ENCODE data around the gene TIMM9.

The TIMM9 gene

GRCh38 chr14:58401587-58401986 lies 25.7 kb downstream of the TIMM9 start:
- H3K9me3 ChIP-seq (ENCODE audit: control insufficient read depth, low read length) = no peaks in the 10 kb centered on the region
- no peaks in the 10 kb centered on the region for H3K27me3 ChIP-seq (ENCODE audit: control insufficient read depth, insufficient read depth, low read length)
- TF ChIP-seq CTCF (IDR thresholded peaks at IDR 0.05) = no peak
- H3K27ac ChIP-seq = no peak overlapping the region
- no peak overlapping the region for H2AFZ ChIP-seq
- H3K79me2 ChIP-seq = no peaks in the 10 kb centered on the region
- H3K4me2 ChIP-seq (ENCODE audit: low read length) = no peak overlapping the region
- no peaks in the 10 kb centered on the region for H3K4me1 ChIP-seq
- no peak overlapping the region for H3K9ac ChIP-seq
- no peaks in the 10 kb centered on the region for H3K36me3 ChIP-seq (ENCODE audit: control insufficient read depth, insufficient read depth, low read length)
- H3K4me3 ChIP-seq (ENCODE audit: low read depth, low read length) = no peak overlapping the region

- Histone ChIP-seq H3K4me3 (ENCODE audit: low read depth, low read length) (no peak overlapping the region), H3K4me2 (ENCODE audit: low read length) (no peak overlapping the region), H3K9me3 (ENCODE audit: control insufficient read depth, low read length) (no peaks in the 10 kb centered on the region), H3K79me2 (no peaks in the 10 kb centered on the region), H3K36me3 (ENCODE audit: control insufficient read depth, insufficient read depth, low read length) (no peaks in the 10 kb centered on the region), H3K4me1 (no peaks in the 10 kb centered on the region), H3K27me3 (ENCODE audit: control insufficient read depth, insufficient read depth, low read length) (no peaks in the 10 kb centered on the region), H3K9ac (no peak overlapping the region), H3K27ac (no peak overlapping the region), H2AFZ (no peak overlapping the region)
- TF ChIP-seq CTCF (IDR thresholded peaks at IDR 0.05) = no peak
Measured at GRCh38 chr14:58398895-58399294, 28.4 kb downstream of the TIMM9 start.

GRCh38 chr14:58398495-58398894 lies 28.8 kb downstream of the TIMM9 start:
- Histone ChIP-seq H3K27ac (no peak overlapping the region), H3K79me2 (no peaks in the 10 kb centered on the region), H3K4me2 (ENCODE audit: low read length) (no peak overlapping the region), H3K36me3 (ENCODE audit: control insufficient read depth, insufficient read depth, low read length) (no peaks in the 10 kb centered on the region), H3K9me3 (ENCODE audit: control insufficient read depth, low read length) (no peaks in the 10 kb centered on the region), H3K4me1 (no peaks in the 10 kb centered on the region), H2AFZ (no peak overlapping the region), H3K27me3 (ENCODE audit: control insufficient read depth, insufficient read depth, low read length) (no peaks in the 10 kb centered on the region), H3K9ac (no peak overlapping the region), H3K4me3 (ENCODE audit: low read depth, low read length) (no peak overlapping the region)
- TF ChIP-seq CTCF (IDR thresholded peaks at IDR 0.05) = no peak

- Histone ChIP-seq H3K4me3 (ENCODE audit: low read depth, low read length) (no peak overlapping the region), H3K27ac (no peak overlapping the region)
- no peak for TF ChIP-seq CTCF (IDR thresholded peaks at IDR 0.05)
Measured at GRCh38 chr14:58397156-58397555, 30.2 kb downstream of the TIMM9 start.

More at GRCh38 chr14:58397156-58397555, 30.2 kb downstream of the TIMM9 start:
- Histone ChIP-seq H3K4me2 (ENCODE audit: low read length) (no peak overlapping the region), H2AFZ (no peak overlapping the region), H3K4me1 (no peaks in the 10 kb centered on the region), H3K79me2 (no peaks in the 10 kb centered on the region), H3K36me3 (ENCODE audit: control insufficient read depth, insufficient read depth, low read length) (no peaks in the 10 kb centered on the region), H3K9me3 (ENCODE audit: control insufficient read depth, low read length) (no peaks in the 10 kb centered on the region), H3K27me3 (ENCODE audit: control insufficient read depth, insufficient read depth, low read length) (no peaks in the 10 kb centered on the region), H3K9ac (no peak overlapping the region)
